Measurements from ENCODE around the gene BMAL2. TPM values are rescaled to one million over a fixed set of nuclear protein-coding genes. Genes with fewer than 3 reads are reported as not detected.

BMAL2 gene
- total RNA-seq, 1 donor from 2014 or later: 4.2 TPM

DNA sequence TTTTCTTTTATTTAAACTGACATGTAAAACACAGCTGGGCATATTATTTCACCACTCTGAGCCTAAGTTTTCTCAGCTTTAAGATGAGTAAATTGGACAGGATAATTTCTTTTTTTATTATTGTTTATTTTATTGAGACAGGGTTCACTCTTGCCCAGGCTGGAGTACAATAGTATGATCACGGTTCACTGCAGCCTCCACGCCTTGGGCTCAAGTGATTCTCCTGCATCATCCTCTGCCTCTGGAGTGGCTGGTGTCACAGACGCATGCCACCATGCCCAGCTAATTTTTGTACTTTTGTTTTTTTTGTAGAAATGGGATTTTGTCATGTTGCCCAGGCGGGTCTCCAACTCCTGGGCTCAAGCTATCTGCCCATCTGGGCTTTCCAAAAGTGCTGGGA lies 12.7 kb downstream of the BMAL2 start:
- Mint-ChIP-seq H3K4me1 (no peaks in the 10 kb centered on the region), H3K36me3 (ENCODE audit: low read depth) (no peaks in the 10 kb centered on the region), H3K27me3 (no peaks in the 10 kb centered on the region), H3K27ac (no peak overlapping the region), H3K9me3 (no peaks in the 10 kb centered on the region), H3K4me3 (no peak overlapping the region)
- DNase-seq (no peak), ATAC-seq (ENCODE audit: low read depth) (no peak)
- ChIA-PET POLR2A (no interaction called here), CTCF (no interaction called here)
- TF ChIP-seq, protein P1, sequence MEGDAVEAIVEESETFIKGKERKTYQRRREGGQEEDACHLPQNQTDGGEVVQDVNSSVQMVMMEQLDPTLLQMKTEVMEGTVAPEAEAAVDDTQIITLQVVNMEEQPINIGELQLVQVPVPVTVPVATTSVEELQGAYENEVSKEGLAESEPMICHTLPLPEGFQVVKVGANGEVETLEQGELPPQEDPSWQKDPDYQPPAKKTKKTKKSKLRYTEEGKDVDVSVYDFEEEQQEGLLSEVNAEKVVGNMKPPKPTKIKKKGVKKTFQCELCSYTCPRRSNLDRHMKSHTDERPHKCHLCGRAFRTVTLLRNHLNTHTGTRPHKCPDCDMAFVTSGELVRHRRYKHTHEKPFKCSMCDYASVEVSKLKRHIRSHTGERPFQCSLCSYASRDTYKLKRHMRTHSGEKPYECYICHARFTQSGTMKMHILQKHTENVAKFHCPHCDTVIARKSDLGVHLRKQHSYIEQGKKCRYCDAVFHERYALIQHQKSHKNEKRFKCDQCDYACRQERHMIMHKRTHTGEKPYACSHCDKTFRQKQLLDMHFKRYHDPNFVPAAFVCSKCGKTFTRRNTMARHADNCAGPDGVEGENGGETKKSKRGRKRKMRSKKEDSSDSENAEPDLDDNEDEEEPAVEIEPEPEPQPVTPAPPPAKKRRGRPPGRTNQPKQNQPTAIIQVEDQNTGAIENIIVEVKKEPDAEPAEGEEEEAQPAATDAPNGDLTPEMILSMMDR (IDR thresholded peaks at IDR 0.05): no peak
- intact Hi-C loops (cut with micrococcal nuclease): no loop called here

DNA sequence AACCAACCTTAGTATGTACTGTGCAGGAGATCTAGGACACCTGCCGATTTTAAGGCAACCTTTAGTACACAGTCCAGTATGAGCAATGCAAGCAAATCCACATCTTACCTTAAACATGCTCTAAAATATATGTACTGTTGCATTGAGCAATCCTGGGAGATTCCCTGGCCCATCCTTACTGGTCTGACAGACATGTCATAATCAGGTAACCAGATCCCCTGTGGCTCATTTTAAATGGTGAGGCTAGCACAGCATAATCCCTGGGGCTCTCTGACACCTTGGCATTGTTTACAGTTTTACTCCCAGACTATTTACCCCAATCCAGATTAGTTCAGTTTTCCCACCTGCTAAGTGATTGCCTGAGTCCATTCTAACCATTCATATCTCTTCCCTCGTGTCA lies 15.1 kb downstream of the BMAL2 start:
- POLR2A ChIA-PET: no interaction called here
- Mint-ChIP-seq H3K4me3 (no peak overlapping the region), H3K36me3 (ENCODE audit: low read depth) (no peaks in the 10 kb centered on the region), H3K9me3 (no peaks in the 10 kb centered on the region), H3K4me1 (no peaks in the 10 kb centered on the region), H3K27me3 (no peaks in the 10 kb centered on the region), H3K27ac (no peak overlapping the region)
- ATAC-seq (ENCODE audit: low read depth): no peak
- intact Hi-C loops (cut with micrococcal nuclease): no loop called here
- CTCF ChIA-PET: no interaction called here
- DNase-seq: no peak
- TF ChIP-seq, protein P1 (IDR thresholded peaks at IDR 0.05): no peak

DNA sequence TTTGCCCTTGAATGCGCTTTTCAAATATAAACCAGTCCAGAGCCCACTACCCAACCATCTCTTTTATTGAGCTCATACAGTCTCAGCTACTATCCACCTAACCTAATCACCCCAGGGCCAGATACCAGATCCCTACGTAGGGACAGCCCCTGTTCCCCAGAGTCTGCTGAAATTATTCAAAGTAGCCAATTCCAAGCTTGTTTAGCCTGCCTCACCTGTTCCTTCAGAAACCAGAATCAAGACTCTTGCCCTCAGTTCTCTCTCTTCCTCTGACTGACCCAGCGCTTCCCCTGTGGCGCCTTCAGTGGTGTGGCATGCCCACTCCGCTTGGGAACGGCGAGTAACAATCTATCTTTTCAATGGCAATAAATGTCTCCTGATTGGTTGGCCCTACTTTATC lies 18.8 kb downstream of the BMAL2 start:
- DNase-seq (no peak), ATAC-seq (ENCODE audit: low read depth) (no peak)
- H3K27me3 Mint-ChIP-seq: no peaks in the 10 kb centered on the region
- TF ChIP-seq, protein P1 (IDR thresholded peaks at IDR 0.05): no peak
- no peak overlapping the region for H3K4me3 Mint-ChIP-seq
- H3K4me1 Mint-ChIP-seq: no peaks in the 10 kb centered on the region
- no peaks in the 10 kb centered on the region for H3K9me3 Mint-ChIP-seq
- H3K36me3 Mint-ChIP-seq (ENCODE audit: low read depth): no peaks in the 10 kb centered on the region
- H3K27ac Mint-ChIP-seq: no peak overlapping the region
- ChIA-PET CTCF (no interaction called here), POLR2A (no interaction called here)
- intact Hi-C loops (cut with micrococcal nuclease): no loop called here

DNA sequence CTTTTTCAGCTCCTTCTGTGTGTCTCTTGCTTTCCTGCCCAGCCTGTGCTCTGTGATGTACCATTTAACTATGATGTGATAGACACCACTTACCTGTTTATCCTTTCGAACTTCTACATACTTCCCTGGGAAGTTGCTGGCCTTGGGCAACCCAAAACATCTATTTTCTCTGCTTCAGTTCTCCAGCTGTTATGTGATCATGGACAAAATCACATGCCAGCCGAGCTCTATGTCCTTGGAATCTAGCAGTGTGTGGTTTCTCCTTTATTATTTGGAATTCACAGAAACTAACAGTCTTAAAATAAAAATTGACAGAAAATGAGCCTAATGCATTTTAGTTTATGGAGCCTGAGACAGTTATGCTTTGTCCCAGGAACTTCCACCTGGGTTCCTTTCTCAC lies 22.9 kb downstream of the BMAL2 start:
- no peak overlapping the region for H3K4me3 Mint-ChIP-seq
- ATAC-seq (ENCODE audit: low read depth) (no peak), DNase-seq (no peak)
- H3K4me1 Mint-ChIP-seq: no peaks in the 10 kb centered on the region
- ChIA-PET CTCF (no interaction called here), POLR2A (no interaction called here)
- H3K27me3 Mint-ChIP-seq: no peaks in the 10 kb centered on the region
- no peaks in the 10 kb centered on the region for H3K36me3 Mint-ChIP-seq (ENCODE audit: low read depth)
- H3K9me3 Mint-ChIP-seq: no peaks in the 10 kb centered on the region
- TF ChIP-seq, protein P1 (IDR thresholded peaks at IDR 0.05): no peak
- no peak overlapping the region for H3K27ac Mint-ChIP-seq
- intact Hi-C loops (cut with micrococcal nuclease): no loop called here

DNA sequence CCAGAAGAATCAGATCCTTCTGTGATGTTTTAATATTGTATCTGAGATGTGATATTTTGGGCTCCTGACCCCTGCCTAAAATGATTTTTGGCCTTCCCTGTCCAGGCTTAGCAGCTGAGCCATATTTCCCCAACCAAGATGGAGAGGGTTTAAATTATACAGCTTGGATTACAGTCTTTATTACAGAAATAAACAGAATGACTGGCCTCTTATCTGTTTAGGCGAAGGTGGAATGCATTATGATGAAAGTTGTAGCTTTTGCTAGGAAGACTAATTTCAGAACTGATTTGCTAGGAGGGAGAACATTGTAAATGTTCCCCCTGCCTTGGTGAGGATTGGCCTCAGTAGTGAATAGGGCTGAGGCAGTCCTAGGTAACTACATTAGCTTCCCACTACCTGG lies 23.3 kb downstream of the BMAL2 start:
- Mint-ChIP-seq H3K27ac (no peak overlapping the region), H3K9me3 (no peaks in the 10 kb centered on the region), H3K27me3 (no peaks in the 10 kb centered on the region), H3K4me1 (no peaks in the 10 kb centered on the region), H3K36me3 (ENCODE audit: low read depth) (no peaks in the 10 kb centered on the region), H3K4me3 (no peak overlapping the region)
- CTCF ChIA-PET: no interaction called here
- intact Hi-C loops (cut with micrococcal nuclease): no loop called here
- DNase-seq: no peak
- POLR2A ChIA-PET: no interaction called here
- TF ChIP-seq, protein P1 (IDR thresholded peaks at IDR 0.05): no peak
- no peak for ATAC-seq (ENCODE audit: low read depth)
